HCT116 (cell line): Measurements from ENCODE around the gene ANTXR2.

ENCODE experiments used
- CBX3 ChIP-seq: IDR thresholded peaks from 2 replicates; pipeline ENCODE4 v1.6.1; 2012; ENCODE audit warnings: low read depth
- CEBPB ChIP-seq: IDR thresholded peaks from 2 replicates; pipeline ENCODE4 v1.6.1; 2012; ENCODE audit warnings: low read depth
- EZH2 ChIP-seq: fragments of 200-600 bp; sonication (generic); IDR thresholded peaks from 2 replicates; pipeline ENCODE4 v1.6.1; 2017; ENCODE audit warnings: antibody characterized with exemption, mixed run types
- EZH2phosphoT487 ChIP-seq: fragments of 200-600 bp; IDR thresholded peaks from 2 replicates; pipeline ENCODE4 v1.6.1; 2018; ENCODE audit warnings: antibody characterized with exemption, borderline replicate concordance
- JUND ChIP-seq: IDR thresholded peaks from 2 replicates; pipeline ENCODE4 v1.6.1; 2012
- POLR2A ChIP-seq: IDR thresholded peaks from 2 replicates; pipeline ENCODE4 v1.7.0; 2011; ENCODE audit warnings: borderline replicate concordance; ENCODE audit not compliant: insufficient read depth, insufficient read length; ENCODE audit errors: extremely low read depth
- POLR2AphosphoS5 ChIP-seq: IDR thresholded peaks from 2 replicates; pipeline ENCODE4 v1.6.1; 2011; ENCODE audit warnings: mild to moderate bottlenecking, low read depth, low read length, moderate library complexity
- RAD21 ChIP-seq: IDR thresholded peaks from 2 replicates; pipeline ENCODE4 v1.6.1; 2012; ENCODE audit warnings: low read depth, mild to moderate bottlenecking
- REST ChIP-seq: IDR thresholded peaks from 2 replicates; pipeline ENCODE4 v1.6.1; 2012; ENCODE audit warnings: low read depth
- SRF ChIP-seq: IDR thresholded peaks from 2 replicates; pipeline ENCODE4 v1.6.1; 2012; ENCODE audit warnings: low read depth
- YY1 ChIP-seq: IDR thresholded peaks from 2 replicates; pipeline ENCODE4 v1.6.1; 2011; ENCODE audit warnings: low read length, low read depth, moderate library complexity, mild to moderate bottlenecking; ENCODE audit not compliant: insufficient replicate concordance; ENCODE audit errors: extremely low read depth
- ZFX ChIP-seq: fragments of 450-650 bp; IDR thresholded peaks from 2 replicates; pipeline ENCODE4 v1.6.1; 2017
- ZNF274 ChIP-seq: fragments of 200-500 bp; sonication (Bioruptor generic); IDR thresholded peaks from 2 replicates; pipeline ENCODE4 v1.6.1; 2014; ENCODE audit warnings: mild to moderate bottlenecking, low read depth, low read length, inconsistent platforms
- TF ChIP-seq, protein P1 (sequence below), 3 experiments: fragments of 200-600 bp in 1 of 3; sonication (generic) in 1 of 3; IDR thresholded peaks in 2 of 3; conservative IDR thresholded peaks in 1 of 3; 2 replicates each; pipeline ENCODE4 v1.5.1; 2012 to 2017; ENCODE audit warnings: low read depth in 2 of 3, low read length in 2 of 3, antibody characterized with exemption in 1 of 3, borderline replicate concordance in 1 of 3, control low read depth in 1 of 3, mild to moderate bottlenecking in 1 of 3, mixed read lengths in 1 of 3, mixed run types in 1 of 3, moderate library complexity in 1 of 3; ENCODE audit not compliant: insufficient read depth in 1 of 3

- TF ChIP-seq POLR2AphosphoS5 (no peak), POLR2A (no peak), JUND (no peak), ZNF274 (no peak), EZH2phosphoT487 (no peak), SRF (no peak), CEBPB (no peak), REST (no peak), EZH2 (no peak), ZFX (no peak), CBX3 (no peak), RAD21 (no peak), YY1 (no peak)
- TF ChIP-seq, protein P1, sequence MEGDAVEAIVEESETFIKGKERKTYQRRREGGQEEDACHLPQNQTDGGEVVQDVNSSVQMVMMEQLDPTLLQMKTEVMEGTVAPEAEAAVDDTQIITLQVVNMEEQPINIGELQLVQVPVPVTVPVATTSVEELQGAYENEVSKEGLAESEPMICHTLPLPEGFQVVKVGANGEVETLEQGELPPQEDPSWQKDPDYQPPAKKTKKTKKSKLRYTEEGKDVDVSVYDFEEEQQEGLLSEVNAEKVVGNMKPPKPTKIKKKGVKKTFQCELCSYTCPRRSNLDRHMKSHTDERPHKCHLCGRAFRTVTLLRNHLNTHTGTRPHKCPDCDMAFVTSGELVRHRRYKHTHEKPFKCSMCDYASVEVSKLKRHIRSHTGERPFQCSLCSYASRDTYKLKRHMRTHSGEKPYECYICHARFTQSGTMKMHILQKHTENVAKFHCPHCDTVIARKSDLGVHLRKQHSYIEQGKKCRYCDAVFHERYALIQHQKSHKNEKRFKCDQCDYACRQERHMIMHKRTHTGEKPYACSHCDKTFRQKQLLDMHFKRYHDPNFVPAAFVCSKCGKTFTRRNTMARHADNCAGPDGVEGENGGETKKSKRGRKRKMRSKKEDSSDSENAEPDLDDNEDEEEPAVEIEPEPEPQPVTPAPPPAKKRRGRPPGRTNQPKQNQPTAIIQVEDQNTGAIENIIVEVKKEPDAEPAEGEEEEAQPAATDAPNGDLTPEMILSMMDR (IDR thresholded peaks at IDR 0.05 in 2 of 3, conservative IDR thresholded peaks at IDR 0.05 in 1 of 3; ENCODE audit: borderline replicate concordance in 1 of 3, insufficient read depth in 1 of 3, low read depth in 2 of 3, low read length in 2 of 3): no peak
Measured at GRCh38 chr4:79863333-79863732, 209.7 kb downstream of the ANTXR2 start.
